Keratinocyte (primary cell): ENCODE data around the gene MGAT4A. TPM values are rescaled to one million over a fixed set of nuclear protein-coding genes. Genes with fewer than 3 reads are reported as not detected.

ENCODE experiments used
- DNase-seq: peaks from one replicate; pipeline ENCODE4 v3.0.0-alpha.2; 2011; ENCODE audit warnings: low read depth, missing footprints, low spot score
- FAIRE-seq: peaks from 2 replicates; lab custom pipeline; 2011; peaks lifted over from hg19 to GRCh38; lab: Jason Lieb, UNC
- H2AFZ ChIP-seq: 2 replicates; pipeline ENCODE4 v1.6.0; 2012; ENCODE audit warnings: low read length, control low read depth, inconsistent platforms; ENCODE audit not compliant: control insufficient read depth
- H3K27ac ChIP-seq: 2 replicates; pipeline ENCODE4 v1.5.1; 2011; ENCODE audit warnings: low read length; ENCODE audit not compliant: control insufficient read depth, insufficient read depth
- H3K27me3 ChIP-seq: 3 replicates; pipeline ENCODE4 v1.6.0; 2011; ENCODE audit warnings: low read length; ENCODE audit not compliant: control insufficient read depth, insufficient read depth; ENCODE audit errors: extremely low read depth
- H3K36me3 ChIP-seq, 2 experiments: 2 replicates in 1 of 2; 3 replicates in 1 of 2; pipeline ENCODE4 v1.5.1; 2011; ENCODE audit warnings: low read length in 2 of 2, mild to moderate bottlenecking in 1 of 2; ENCODE audit not compliant: control insufficient read depth in 2 of 2, insufficient read depth in 2 of 2; ENCODE audit errors: extremely low read depth in 1 of 2
- H3K4me1 ChIP-seq: 3 replicates; pipeline ENCODE4 v1.5.1; 2011; ENCODE audit warnings: low read length; ENCODE audit not compliant: control insufficient read depth, insufficient read depth; ENCODE audit errors: extremely low read depth
- H3K4me2 ChIP-seq: 3 replicates; pipeline ENCODE4 v1.6.0; 2011; ENCODE audit warnings: low read depth, low read length; ENCODE audit not compliant: control insufficient read depth, insufficient read depth; ENCODE audit errors: extremely low read depth
- H3K4me3 ChIP-seq, 3 experiments: fragments of 200-600 bp in 1 of 3; sonication (generic) in 1 of 3; 2 replicates in 2 of 3; 3 replicates in 1 of 3; pipeline ENCODE4 v1.5.1; 2011 to 2016; ENCODE audit warnings: low read length in 3 of 3, mild to moderate bottlenecking in 3 of 3, control low read depth in 2 of 3, inconsistent platforms in 1 of 3, low read depth in 1 of 3, mixed read lengths in 1 of 3, mixed run types in 1 of 3, moderate library complexity in 1 of 3; ENCODE audit not compliant: control insufficient read depth in 2 of 3, insufficient read depth in 2 of 3; ENCODE audit errors: extremely low read depth in 1 of 3
- H3K79me2 ChIP-seq: 2 replicates; pipeline ENCODE4 v1.6.0; 2012; ENCODE audit warnings: low read length; ENCODE audit not compliant: control insufficient read depth, insufficient read depth
- H3K9ac ChIP-seq: 3 replicates; pipeline ENCODE4 v1.6.0; 2011; ENCODE audit warnings: low read length; ENCODE audit not compliant: control insufficient read depth, insufficient read depth; ENCODE audit errors: extremely low read depth
- H3K9me1 ChIP-seq: 3 replicates; pipeline ENCODE4 v1.6.0; 2011; ENCODE audit warnings: low read length; ENCODE audit not compliant: control insufficient read depth, insufficient read depth; ENCODE audit errors: extremely low read depth
- H3K9me3 ChIP-seq: 2 replicates; pipeline ENCODE4 v1.5.1; 2012; ENCODE audit warnings: low read depth, low read length; ENCODE audit not compliant: control insufficient read depth
- H4K20me1 ChIP-seq: 3 replicates; pipeline ENCODE4 v1.6.0; 2011; ENCODE audit warnings: low read length; ENCODE audit not compliant: control insufficient read depth, insufficient read depth; ENCODE audit errors: extremely low read depth
- EZH2 ChIP-seq: IDR thresholded peaks from one replicate; pipeline ENCODE4 v1.6.1; 2012; ENCODE audit warnings: inconsistent platforms, mild to moderate bottlenecking, low read length, moderate library complexity
- dilution Hi-C: fragments of 300-500 bp; cut with MboI; formaldehyde crosslinking; loops from one replicate; pipeline ENCODE4 v1.7.0; 2020; ENCODE audit warnings: low sequenced_read_pairs; ENCODE audit not compliant: extremely low pct_ligation_motif_present
- polyA plus RNA-seq, 5 experiments: library from polyadenylated mRNA; depleted of rRNA in 3 of 5; stranded (reverse) in 3 of 5; stranded (forward) in 1 of 5; unstranded in 1 of 5; fragments of >200 nt; gene quantifications; 1 replicate in 1 of 5; 2 replicates in 3 of 5; 3 replicates in 1 of 5; pipeline versions ENCODE4 v1.2.1 to v1.2.3, GENCODE V29; 2011 to 2012; ENCODE audit warnings: missing spikeins in 2 of 5, low read depth in 1 of 5, low replicate concordance in 1 of 5
- TF ChIP-seq, protein P1 (sequence below), 3 experiments: IDR thresholded peaks in 1 of 3; conservative IDR thresholded peaks in 1 of 3; optimal IDR thresholded peaks in 1 of 3; 2 replicates in 2 of 3; 3 replicates in 1 of 3; pipeline versions ENCODE3 to v1.5.1; 2011; ENCODE audit warnings: low read length in 3 of 3, mild to moderate bottlenecking in 3 of 3, moderate library complexity in 2 of 3, control low read depth in 1 of 3, inconsistent platforms in 1 of 3; ENCODE audit not compliant: insufficient read depth in 2 of 3; ENCODE audit errors: extremely low read depth in 1 of 3

The MGAT4A gene
- polyA plus RNA-seq, 1 donor (not counting 4 experiments of a cell fraction or from before 2014, with no cell fraction given) = 0.81 TPM

GRCh38 chr2:98710734-98711133, 20.2 kb downstream of the MGAT4A start:
- no peaks in the 10 kb centered on the region for H3K4me1 ChIP-seq
- H3K4me2 ChIP-seq = no peak overlapping the region
- H3K9me1 ChIP-seq = no peaks in the 10 kb centered on the region
- no peaks in the 10 kb centered on the region for H3K79me2 ChIP-seq
- H4K20me1 ChIP-seq = no peaks in the 10 kb centered on the region
- FAIRE-seq (no peak), DNase-seq (no peak)
- no peak overlapping the region for H3K9ac ChIP-seq
- dilution Hi-C loops = no loop called here
- no peaks in the 10 kb centered on the region for H3K36me3 ChIP-seq
- no peak for TF ChIP-seq EZH2
- TF ChIP-seq, protein P1, sequence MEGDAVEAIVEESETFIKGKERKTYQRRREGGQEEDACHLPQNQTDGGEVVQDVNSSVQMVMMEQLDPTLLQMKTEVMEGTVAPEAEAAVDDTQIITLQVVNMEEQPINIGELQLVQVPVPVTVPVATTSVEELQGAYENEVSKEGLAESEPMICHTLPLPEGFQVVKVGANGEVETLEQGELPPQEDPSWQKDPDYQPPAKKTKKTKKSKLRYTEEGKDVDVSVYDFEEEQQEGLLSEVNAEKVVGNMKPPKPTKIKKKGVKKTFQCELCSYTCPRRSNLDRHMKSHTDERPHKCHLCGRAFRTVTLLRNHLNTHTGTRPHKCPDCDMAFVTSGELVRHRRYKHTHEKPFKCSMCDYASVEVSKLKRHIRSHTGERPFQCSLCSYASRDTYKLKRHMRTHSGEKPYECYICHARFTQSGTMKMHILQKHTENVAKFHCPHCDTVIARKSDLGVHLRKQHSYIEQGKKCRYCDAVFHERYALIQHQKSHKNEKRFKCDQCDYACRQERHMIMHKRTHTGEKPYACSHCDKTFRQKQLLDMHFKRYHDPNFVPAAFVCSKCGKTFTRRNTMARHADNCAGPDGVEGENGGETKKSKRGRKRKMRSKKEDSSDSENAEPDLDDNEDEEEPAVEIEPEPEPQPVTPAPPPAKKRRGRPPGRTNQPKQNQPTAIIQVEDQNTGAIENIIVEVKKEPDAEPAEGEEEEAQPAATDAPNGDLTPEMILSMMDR (optimal IDR thresholded peaks at IDR 0.05 in 1 of 3, IDR thresholded peaks at IDR 0.05 in 1 of 3, conservative IDR thresholded peaks at IDR 0.05 in 1 of 3; ENCODE audit: extremely low read depth in 1 of 3, insufficient read depth in 2 of 3, low read length in 3 of 3) = no peak
- H3K27ac ChIP-seq = no peak overlapping the region
- peaks cover 7% of the 10 kb centered on the region for H3K27me3 ChIP-seq
- H3K9me3 ChIP-seq = no peaks in the 10 kb centered on the region
- H2AFZ ChIP-seq = no peak overlapping the region
- H3K4me3 ChIP-seq = no peak overlapping the region

DNA sequence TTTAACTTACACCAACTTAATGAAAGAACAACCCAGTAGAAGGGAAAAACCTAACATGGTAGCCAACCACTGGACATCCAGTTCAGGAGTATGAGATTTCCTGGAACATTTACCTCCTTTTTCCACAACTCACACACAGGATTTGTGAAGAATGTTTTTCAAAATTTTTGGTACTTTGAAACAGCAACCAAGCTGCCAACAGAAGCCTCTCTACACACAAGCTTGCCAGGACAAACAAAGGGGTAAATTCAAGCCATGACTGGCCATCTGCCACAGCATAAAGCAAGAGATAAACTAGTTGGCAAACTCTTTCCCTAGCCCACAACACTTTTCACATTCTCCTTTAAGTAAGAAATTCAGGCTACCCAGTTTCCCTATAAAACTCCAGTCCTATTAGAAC, 21.4 kb downstream of the MGAT4A start:
- dilution Hi-C loops = no loop called here
- no peak for FAIRE-seq

More for the DNA sequence above, 21.4 kb downstream of the MGAT4A start:
- Histone ChIP-seq H2AFZ (no peak overlapping the region), H3K9me3 (no peaks in the 10 kb centered on the region), H3K4me3 (no peak overlapping the region), H3K27ac (no peak overlapping the region), H3K79me2 (no peaks in the 10 kb centered on the region), H3K4me1 (no peaks in the 10 kb centered on the region), H3K4me2 (no peak overlapping the region), H4K20me1 (no peaks in the 10 kb centered on the region), H3K9ac (no peak overlapping the region), H3K27me3 (peaks cover 7% of the 10 kb centered on the region), H3K36me3 (no peaks in the 10 kb centered on the region), H3K9me1 (no peaks in the 10 kb centered on the region)
- TF ChIP-seq EZH2 = no peak
- TF ChIP-seq, protein P1 (optimal IDR thresholded peaks at IDR 0.05 in 1 of 3, IDR thresholded peaks at IDR 0.05 in 1 of 3, conservative IDR thresholded peaks at IDR 0.05 in 1 of 3; ENCODE audit: extremely low read depth in 1 of 3, insufficient read depth in 2 of 3, low read length in 3 of 3) = no peak
- DNase-seq = no peak
